HepG2 (cell line): Measurements from ENCODE around the gene CTNNBL1.

ENCODE experiments used
- AKAP8 ChIP-seq: sonication (generic); formaldehyde crosslinking; IDR thresholded peaks from 2 replicates; pipeline ENCODE4 v1.5.1; 2020; ENCODE audit warnings: mild to moderate bottlenecking, missing genetic modification reagents
- IRX3 ChIP-seq: sonication (generic); formaldehyde crosslinking; IDR thresholded peaks from 2 replicates; pipeline ENCODE4 v1.8.1; 2023; ENCODE audit warnings: mild to moderate bottlenecking, low read depth, missing genetic modification reagents, borderline replicate concordance
- RXRA ChIP-seq: sonication (generic); formaldehyde crosslinking; IDR thresholded peaks from 2 replicates; pipeline ENCODE4 v1.5.1; 2020; ENCODE audit warnings: missing genetic modification reagents
- SAFB2 ChIP-seq: sonication (generic); formaldehyde crosslinking; IDR thresholded peaks from 2 replicates; pipeline ENCODE4 v1.5.1; 2020; ENCODE audit warnings: missing genetic modification reagents, low read depth, mild to moderate bottlenecking, borderline replicate concordance
- TEAD2 ChIP-seq: sonication (generic); formaldehyde crosslinking; IDR thresholded peaks from 2 replicates; pipeline ENCODE4 v1.9.0; 2021; ENCODE audit warnings: missing genetic modification reagents
- ZNF30 ChIP-seq: sonication (generic); formaldehyde crosslinking; IDR thresholded peaks from 2 replicates; pipeline ENCODE4 v1.5.0; 2020; ENCODE audit warnings: mild to moderate bottlenecking, missing genetic modification reagents
- ZNF430 ChIP-seq: sonication (generic); formaldehyde crosslinking; IDR thresholded peaks from 2 replicates; pipeline ENCODE4 v1.9.0; 2021; ENCODE audit warnings: mild to moderate bottlenecking, missing genetic modification reagents

- TF ChIP-seq SAFB2 (CRISPR knock-in tag): no peak
- no peak for TF ChIP-seq RXRA (CRISPR knock-in tag)
- TF ChIP-seq ZNF30 (CRISPR knock-in tag): no peak
- no peak for TF ChIP-seq AKAP8 (CRISPR knock-in tag)
- TF ChIP-seq IRX3 (CRISPR knock-in tag): no peak
- TF ChIP-seq ZNF430 (CRISPR knock-in tag): no peak
- TF ChIP-seq TEAD2 (CRISPR knock-in tag): no peak
Observed at GRCh38 chr20:37850724-37851355, 157.0 kb downstream of the CTNNBL1 start.
